GM21447 (cell line): ENCODE measurements around the gene CLIC3.

Source experiments
- ATAC-seq: cut with Tn5 transposase; IDR thresholded peaks from one replicate; pipeline ENCODE4 v1.9.1; 2021; ENCODE audit not compliant: unreplicated experiment

The CLIC3 gene

GRCh38 chr9:136968333-136969127 is 27.8 kb downstream of the CLIC3 start:
- no peak for ATAC-seq

GRCh38 chr9:136965771-136966484 is 30.4 kb downstream of the CLIC3 start:
- ATAC-seq = no peak

GRCh38 chr9:136964833-136965422 is 31.4 kb downstream of the CLIC3 start:
- ATAC-seq = no peak

DNA sequence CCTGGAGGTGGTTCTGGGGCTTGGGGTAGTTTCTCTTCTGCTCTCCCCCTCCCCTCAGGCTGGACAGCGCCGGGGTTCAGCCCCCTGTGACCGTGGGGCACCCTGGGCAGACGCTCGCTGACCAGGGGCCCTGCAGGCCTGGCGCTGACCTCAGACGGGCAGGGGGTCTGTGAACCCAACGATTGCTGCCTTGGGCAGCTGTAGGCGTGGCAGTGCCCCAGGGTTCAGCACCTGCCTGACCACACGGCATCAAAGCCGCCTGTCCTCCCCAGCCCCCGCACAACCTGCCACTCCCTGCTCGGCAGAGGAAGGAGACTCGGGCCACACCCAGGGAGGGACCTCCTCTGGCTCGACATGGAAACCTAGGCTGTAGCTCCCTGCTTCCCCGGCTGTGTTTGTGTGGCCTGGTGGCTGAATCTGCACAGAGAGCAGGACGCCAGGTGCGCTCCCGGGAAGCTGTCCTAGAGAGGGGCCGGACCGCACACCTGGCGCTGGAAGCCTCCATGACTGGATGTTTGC is 32.1 kb downstream of the CLIC3 start:
- no peak for ATAC-seq

- ATAC-seq = no peak
These were observed 32.6 kb downstream of the CLIC3 start for GRCh38 chr9:136963751-136964150.

GRCh38 chr9:136963341-136963740 is 33.0 kb downstream of the CLIC3 start:
- ATAC-seq = no peak

DNA sequence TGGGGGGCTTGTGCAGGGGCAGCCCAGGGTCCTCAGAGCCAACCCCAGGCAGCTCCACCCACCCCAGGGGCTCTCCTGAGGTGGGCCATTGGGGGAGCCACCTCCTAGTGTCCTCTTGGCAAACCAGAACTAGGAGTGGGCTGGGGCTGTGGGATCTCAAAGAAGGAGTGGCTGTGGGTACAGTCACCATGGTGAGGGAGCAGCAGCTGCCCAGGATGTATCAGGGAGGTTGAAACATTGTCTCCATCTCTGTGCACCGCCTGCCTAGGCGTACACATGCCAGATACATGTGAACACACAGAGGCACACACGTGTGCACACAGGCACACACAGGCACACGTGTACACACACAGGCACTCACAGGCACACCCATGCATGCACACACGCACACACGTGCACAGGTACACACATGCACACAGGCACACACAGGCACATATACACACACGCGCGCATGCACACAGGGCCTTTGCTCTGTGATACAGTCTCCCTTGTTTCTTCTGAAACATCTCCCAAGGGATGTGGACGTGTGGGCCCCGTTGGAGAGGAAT is 33.6 kb downstream of the CLIC3 start:
- ATAC-seq = no peak

DNA sequence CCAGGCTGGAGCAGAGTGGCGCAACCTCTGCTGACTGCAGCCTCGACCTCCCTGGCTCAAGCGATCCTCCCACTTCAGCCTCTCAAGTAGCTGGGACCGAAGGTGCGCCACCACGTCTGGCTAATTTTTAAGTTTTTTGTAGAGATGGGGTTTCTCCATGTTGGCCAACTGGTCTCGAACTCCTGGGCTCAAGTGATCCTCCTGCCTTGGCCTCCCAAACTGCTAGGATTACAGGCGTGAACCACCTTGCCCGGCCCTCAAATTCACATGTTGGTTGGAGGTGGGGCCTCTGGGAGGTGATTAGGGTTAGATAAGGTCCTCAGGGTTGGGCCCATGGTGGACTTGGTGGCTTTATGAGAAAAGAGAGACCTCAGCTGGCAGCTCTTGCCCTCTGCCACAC is 34.2 kb downstream of the CLIC3 start:
- no peak for ATAC-seq

GRCh38 chr9:136961279-136962065 is 34.9 kb downstream of the CLIC3 start:
- ATAC-seq = no peak

DNA sequence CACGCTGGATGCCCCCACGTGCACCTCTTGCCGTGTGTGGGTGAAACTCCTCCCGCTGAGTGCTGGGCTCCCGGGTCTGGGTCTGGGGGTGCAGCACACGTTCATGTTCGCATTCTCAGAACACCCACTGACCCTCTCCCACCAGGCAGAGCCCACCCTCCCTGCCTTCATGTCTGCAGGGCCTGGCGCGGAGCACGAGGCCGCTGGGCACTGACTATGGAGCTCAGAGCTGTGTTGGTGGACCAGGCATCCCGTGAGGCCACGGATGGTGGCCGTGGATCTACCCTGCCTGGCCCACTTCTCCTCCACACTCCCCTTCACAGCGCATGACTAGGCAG is 35.5 kb downstream of the CLIC3 start:
- no peak for ATAC-seq

DNA sequence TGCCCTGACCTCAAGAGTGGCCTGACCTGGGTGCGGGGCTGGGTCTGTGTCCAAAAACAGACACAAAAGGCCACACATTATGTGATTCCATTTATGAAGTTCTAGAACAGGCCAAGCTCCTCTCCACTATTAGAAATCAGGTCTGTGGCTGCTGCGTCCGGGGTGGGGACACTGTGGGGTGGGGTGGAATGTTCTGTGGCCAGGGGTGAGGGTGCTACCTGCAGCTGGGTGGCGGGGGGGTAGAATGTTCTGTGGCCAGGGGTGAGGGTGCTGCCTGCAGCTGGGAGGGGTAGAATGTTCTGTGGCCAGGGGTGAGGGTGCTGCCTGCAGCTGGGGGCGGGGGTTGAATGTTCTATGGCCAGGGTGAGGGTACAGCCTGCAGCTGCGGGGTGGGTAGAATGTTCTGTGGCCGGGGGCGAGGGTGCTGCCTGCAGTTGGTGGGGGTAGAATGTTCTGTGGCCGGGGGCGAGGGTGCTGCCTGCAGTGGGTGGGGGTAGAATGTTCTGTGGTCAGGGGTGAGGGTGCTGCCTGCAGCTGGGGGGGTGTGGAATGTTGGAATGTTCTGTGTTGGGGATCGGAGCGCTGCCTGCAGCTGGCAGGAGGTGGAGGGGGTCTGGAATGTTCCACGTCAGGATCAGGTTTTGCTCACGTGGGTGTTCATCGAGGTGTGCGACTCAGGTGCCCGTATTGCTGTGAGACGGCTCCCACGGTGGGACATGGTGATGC is 36.0 kb downstream of the CLIC3 start:
- ATAC-seq = no peak

DNA sequence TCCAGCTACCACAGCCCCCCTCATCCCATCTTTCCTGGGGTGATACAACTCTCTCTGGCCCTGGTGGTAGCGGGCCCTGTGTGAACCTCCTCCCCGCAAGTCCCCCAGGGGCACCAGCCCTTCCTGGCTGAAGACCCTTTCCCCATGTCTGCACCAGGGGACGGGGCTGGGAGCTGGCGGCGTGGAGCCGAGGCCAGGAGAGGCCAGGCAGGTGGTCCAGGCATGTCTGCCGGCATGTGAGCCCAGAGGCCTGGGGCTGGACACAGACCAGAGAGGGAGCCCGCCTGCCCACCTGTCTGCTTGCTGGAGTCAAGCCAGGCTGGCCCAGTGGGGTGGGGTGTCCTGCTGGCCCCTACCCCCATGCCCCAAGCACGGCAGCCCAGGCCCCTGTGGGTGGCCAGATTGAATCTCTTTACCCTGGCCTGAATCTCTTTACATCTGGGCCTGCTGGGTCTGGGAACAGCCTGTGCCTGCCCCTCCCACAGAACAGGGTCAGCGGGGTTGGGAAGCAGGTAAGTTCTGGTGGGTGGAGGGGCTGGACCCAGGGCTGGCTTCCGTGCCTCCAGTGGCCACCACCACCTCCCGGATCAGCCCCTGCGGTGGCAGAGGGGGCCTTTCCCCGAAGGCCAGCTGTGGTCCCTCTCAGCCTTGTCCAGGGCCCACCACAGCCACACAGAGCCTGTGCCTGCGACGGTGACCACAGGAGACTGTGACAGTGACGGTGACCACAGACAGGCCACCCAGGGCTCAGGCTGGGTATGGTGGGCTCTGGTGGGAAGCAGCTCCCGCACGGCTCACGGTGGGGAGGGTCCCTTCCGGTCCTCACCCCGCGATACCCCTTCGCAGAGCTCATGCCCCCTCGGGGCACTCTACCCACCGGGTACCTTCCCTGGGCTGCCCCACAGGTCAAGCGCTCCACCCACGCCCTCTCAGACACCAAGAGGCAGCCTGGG is 37.2 kb downstream of the CLIC3 start:
- ATAC-seq = no peak

DNA sequence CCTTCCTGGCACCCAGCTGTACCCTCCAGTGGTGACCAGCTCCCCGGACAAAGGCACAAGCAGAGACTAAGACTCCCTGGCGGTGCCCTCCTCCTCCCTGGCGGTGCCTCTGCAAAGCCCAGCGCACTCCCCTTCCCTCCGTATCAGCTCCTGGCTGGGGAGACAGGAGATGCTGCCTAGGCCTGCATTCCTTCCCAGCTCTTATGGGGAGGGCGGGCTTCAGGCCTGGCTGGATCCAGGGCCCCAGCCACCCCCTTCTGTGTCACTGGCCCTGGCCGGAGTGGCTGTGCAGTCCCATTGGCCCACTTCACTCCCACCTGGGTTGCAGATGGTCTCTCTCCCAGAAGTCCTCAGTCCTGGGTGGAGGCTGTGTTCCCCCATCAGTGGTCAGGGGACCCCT is 37.9 kb downstream of the CLIC3 start:
- ATAC-seq = no peak

DNA sequence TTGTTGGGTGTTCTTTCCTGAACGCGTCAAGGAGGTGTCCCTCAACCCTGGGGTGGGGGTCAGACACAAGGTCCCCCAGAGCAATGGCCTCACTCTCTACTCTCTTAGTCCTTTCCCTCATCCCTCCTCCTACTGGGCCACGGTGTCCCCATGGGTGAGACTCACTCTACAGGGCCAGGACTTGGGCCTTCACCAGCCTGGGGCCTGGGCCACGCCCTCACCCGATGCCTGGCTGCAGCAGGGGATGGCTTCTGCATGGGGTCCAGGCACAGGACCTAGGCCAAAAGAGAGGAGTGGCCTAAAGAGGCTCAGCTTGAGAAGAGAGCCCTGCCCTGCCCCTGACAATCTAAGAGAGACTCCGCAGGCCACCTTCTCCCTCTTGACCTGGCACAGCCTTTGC is 38.5 kb downstream of the CLIC3 start:
- ATAC-seq = no peak

- no peak for ATAC-seq
These were observed 38.9 kb downstream of the CLIC3 start for GRCh38 chr9:136957461-136957860.

GRCh38 chr9:136956604-136957003 is 39.8 kb downstream of the CLIC3 start:
- ATAC-seq = no peak

- no peak for ATAC-seq
These were observed 40.4 kb downstream of the CLIC3 start for GRCh38 chr9:136955943-136956335.

- ATAC-seq = no peak
These were observed 41.0 kb downstream of the CLIC3 start for GRCh38 chr9:136955202-136955942.
